GM23338 (cell line): ENCODE results near the gene PRG2. TPM values are rescaled to one million over a fixed set of nuclear protein-coding genes. Genes with fewer than 3 reads are reported as not detected.

ENCODE experiments used
- ATAC-seq: fragments of 200-7000 bp; cut with Tn5 transposase; 3 replicates; pipeline ENCODE4 v1.9.1; 2020
- DNase-seq: peaks from one replicate; pipeline ENCODE4 v3.0.0-alpha.2; 2015; ENCODE audit warnings: low spot score
- H2AFZ ChIP-seq: fragments of 200-600 bp; sonication (generic); 2 replicates; pipeline ENCODE4 v1.8.0; 2016; ENCODE audit warnings: antibody characterized with exemption, mild to moderate bottlenecking, moderate library complexity
- H3F3A ChIP-seq: fragments of 200-600 bp; sonication (generic); replicated peaks from 2 replicates; pipeline ENCODE4 v1.8.0; 2017; ENCODE audit warnings: antibody characterized with exemption, mixed run types, low read depth
- H3K27ac ChIP-seq: fragments of 200-600 bp; sonication (generic); 2 replicates; pipeline ENCODE4 v1.6.1; 2016; ENCODE audit warnings: low read depth
- H3K27me3 ChIP-seq: fragments of 200-600 bp; sonication (generic); 2 replicates; pipeline ENCODE4 v1.8.0; 2016; ENCODE audit warnings: mild to moderate bottlenecking, mixed run types, moderate library complexity; ENCODE audit not compliant: insufficient read depth
- H3K36me3 ChIP-seq: fragments of 200-600 bp; sonication (generic); 2 replicates; pipeline ENCODE4 v1.8.0; 2016; ENCODE audit warnings: mild to moderate bottlenecking; ENCODE audit not compliant: insufficient read depth
- H3K4me1 ChIP-seq: fragments of 200-600 bp; sonication (generic); 2 replicates; pipeline ENCODE4 v1.8.0; 2016; ENCODE audit warnings: mild to moderate bottlenecking, moderate library complexity; ENCODE audit not compliant: insufficient read depth
- H3K4me2 ChIP-seq: fragments of 200-600 bp; sonication (generic); 2 replicates; pipeline ENCODE4 v1.7.1; 2017; ENCODE audit warnings: mixed run types
- H3K4me3 ChIP-seq: fragments of 200-600 bp; sonication (generic); 2 replicates; pipeline ENCODE4 v1.6.1; 2016; ENCODE audit warnings: mixed run types
- H3K79me2 ChIP-seq: fragments of 200-600 bp; sonication (generic); replicated peaks from 2 replicates; pipeline ENCODE4 v1.8.0; 2017; ENCODE audit warnings: mild to moderate bottlenecking; ENCODE audit not compliant: insufficient read depth
- H3K9me2 ChIP-seq: fragments of 200-600 bp; sonication (generic); 2 replicates; pipeline ENCODE4 v1.8.0; 2017; ENCODE audit not compliant: insufficient read depth
- H4K20me1 ChIP-seq: fragments of 200-600 bp; sonication (generic); replicated peaks from 2 replicates; pipeline ENCODE4 v1.8.0; 2017; ENCODE audit warnings: mild to moderate bottlenecking; ENCODE audit not compliant: insufficient read depth
- H3K27ac Mint-ChIP-seq: 2 replicates; pipeline ENCODE4 v1.8.0; 2020; ENCODE audit warnings: inconsistent platforms, mild to moderate bottlenecking, moderate library complexity, mixed read lengths
- H3K27me3 Mint-ChIP-seq: 3 replicates; pipeline ENCODE4 v1.8.0; 2022; ENCODE audit warnings: low read depth, mild to moderate bottlenecking, moderate library complexity, mixed read lengths, inconsistent platforms; ENCODE audit not compliant: insufficient read depth, poor library complexity
- H3K36me3 Mint-ChIP-seq: 3 replicates; pipeline ENCODE4 v1.8.0; 2021; ENCODE audit warnings: low read depth, mild to moderate bottlenecking, inconsistent platforms, moderate library complexity, mixed read lengths
- H3K4me1 Mint-ChIP-seq: 3 replicates; pipeline ENCODE4 v1.8.0; 2020; ENCODE audit warnings: mild to moderate bottlenecking, inconsistent platforms, mixed read lengths
- H3K4me3 Mint-ChIP-seq: 3 replicates; pipeline ENCODE4 v1.8.0; 2021; ENCODE audit warnings: moderate library complexity, mild to moderate bottlenecking, inconsistent platforms, mixed read lengths
- H3K9me3 Mint-ChIP-seq: 3 replicates; pipeline ENCODE4 v1.8.0; 2020; ENCODE audit warnings: moderate library complexity, mild to moderate bottlenecking, inconsistent platforms, mixed read lengths
- CREB1 ChIP-seq: fragments of 250-450 bp; sonication (Bioruptor Pico); IDR thresholded peaks from 2 replicates; pipeline ENCODE4 v1.5.0; 2020; ENCODE audit warnings: low read depth, mild to moderate bottlenecking, moderate library complexity
- CTCF ChIP-seq, 2 experiments: fragments of 200-600 bp in 1 of 2; sonication (generic) in 1 of 2; conservative IDR thresholded peaks; 2 replicates each; pipeline versions ENCODE4 v1.5.1 to v1.6.1; 2016 to 2017; ENCODE audit warnings: antibody characterized with exemption in 2 of 2, low read depth in 2 of 2, mild to moderate bottlenecking in 2 of 2, moderate library complexity in 1 of 2
- EZH2phosphoT487 ChIP-seq: fragments of 200-600 bp; sonication (generic); IDR thresholded peaks from one replicate; pipeline ENCODE4 v1.8.1; 2018; ENCODE audit warnings: antibody characterized with exemption; ENCODE audit not compliant: unreplicated experiment
- JUNB ChIP-seq: IDR thresholded peaks from one replicate; pipeline ENCODE4 v1.6.1; 2016; ENCODE audit warnings: antibody characterized with exemption; ENCODE audit not compliant: unreplicated experiment
- NANOG ChIP-seq: IDR thresholded peaks from 2 replicates; pipeline ENCODE4 v1.6.1; 2016; ENCODE audit warnings: antibody characterized with exemption, borderline replicate concordance
- POLR2AphosphoS5 ChIP-seq: IDR thresholded peaks from 2 replicates; pipeline ENCODE4 v1.6.1; 2016; ENCODE audit warnings: antibody characterized with exemption, low read depth
- STAT1 ChIP-seq: IDR thresholded peaks from one replicate; pipeline ENCODE4 v1.6.1; 2016; ENCODE audit warnings: antibody characterized with exemption; ENCODE audit not compliant: unreplicated experiment
- ZNF114 ChIP-seq: fragments of 250-450 bp; sonication (Bioruptor Pico); IDR thresholded peaks from 2 replicates; pipeline ENCODE4 v1.5.0; 2020; ENCODE audit warnings: mild to moderate bottlenecking, moderate library complexity
- ZNF331 ChIP-seq: fragments of 250-450 bp; sonication (Bioruptor Pico); IDR thresholded peaks from 2 replicates; pipeline ENCODE4 v1.5.0; 2020; ENCODE audit warnings: low read depth, mild to moderate bottlenecking, moderate library complexity
- polyA plus RNA-seq: library from polyadenylated mRNA; unstranded; fragments of >200 nt; fragmentation: Nextera tagmentation; extraction: Ambion mirVana; gene quantifications from 2 replicates; pipeline ENCODE4 v1.2.1, GENCODE V29; 2016
- total RNA-seq: library from RNA; depleted of rRNA; stranded (reverse); fragments of >200 nt; shearing (Covaris generic); gene quantifications from 2 replicates; pipeline ENCODE4 v1.2.3, GENCODE V29; 2014
- TF ChIP-seq, protein P1 (sequence below): IDR thresholded peaks from 2 replicates; pipeline ENCODE4 v1.6.1; 2016; ENCODE audit warnings: antibody characterized with exemption
- TF ChIP-seq, protein P2 (sequence below): IDR thresholded peaks from one replicate; pipeline ENCODE4 v1.6.1; 2018; ENCODE audit warnings: antibody characterized with exemption; ENCODE audit not compliant: unreplicated experiment

Gene PRG2
- total and polyA plus RNA-seq, 2 experiments from 2014 or later, result not detected

DNA sequence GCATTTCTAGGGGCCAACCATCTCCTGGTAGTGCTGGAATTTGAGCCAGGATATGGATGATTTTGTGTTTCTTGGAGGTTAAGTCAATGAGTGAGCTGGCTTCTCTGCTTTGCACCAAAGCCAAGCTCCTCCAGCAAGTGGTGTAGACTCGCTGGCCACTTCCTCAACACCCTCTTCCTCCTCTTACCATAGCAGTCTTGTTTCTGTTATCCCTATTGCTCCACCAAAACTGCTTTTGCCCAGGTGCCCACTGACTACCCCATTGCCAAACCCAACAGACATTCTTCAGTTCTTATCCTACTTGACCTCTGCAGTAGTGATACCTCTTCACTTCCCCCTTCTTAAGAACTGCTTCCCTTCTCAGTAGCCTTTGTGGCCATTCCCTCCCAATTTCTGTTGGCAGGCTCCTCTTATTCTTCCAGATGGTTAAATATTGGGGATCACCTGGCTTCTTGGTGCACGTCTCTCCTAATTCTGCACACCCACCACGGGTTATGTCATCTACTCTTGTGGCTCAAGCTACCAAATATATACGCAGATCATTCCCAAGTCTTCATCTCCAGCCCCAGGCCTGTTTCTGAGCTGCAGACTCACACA is 7.0 kb upstream of the PRG2 start:
- H3K27me3 Mint-ChIP-seq, result no peaks in the 10 kb centered on the region
- no peaks in the 10 kb centered on the region for H3K4me1 ChIP-seq
- H3K4me3 Mint-ChIP-seq, result no peak overlapping the region
- no peak overlapping the region for H3K4me2 ChIP-seq
- H3K27ac ChIP-seq, result no peak overlapping the region
- no peaks in the 10 kb centered on the region for H3K27me3 ChIP-seq
- DNase-seq (no peak), ATAC-seq (no peak)
- H3K9me3 Mint-ChIP-seq, result no peaks in the 10 kb centered on the region
- H3K36me3 Mint-ChIP-seq, result no peaks in the 10 kb centered on the region
- H3K9me2 ChIP-seq, result peaks cover 5% of the 10 kb centered on the region
- H3K27ac Mint-ChIP-seq, result no peak overlapping the region
- H3K4me3 ChIP-seq, result no peak overlapping the region
- TF ChIP-seq CTCF (conservative IDR thresholded peaks at IDR 0.05; ENCODE audit: low read depth in 2 of 2) (no peak), POLR2AphosphoS5 (no peak), JUNB (no peak), ZNF114 (CRISPR knock-in tag) (no peak), NANOG (no peak), EZH2phosphoT487 (no peak), ZNF331 (CRISPR knock-in tag) (no peak)
- TF ChIP-seq, protein P1, sequence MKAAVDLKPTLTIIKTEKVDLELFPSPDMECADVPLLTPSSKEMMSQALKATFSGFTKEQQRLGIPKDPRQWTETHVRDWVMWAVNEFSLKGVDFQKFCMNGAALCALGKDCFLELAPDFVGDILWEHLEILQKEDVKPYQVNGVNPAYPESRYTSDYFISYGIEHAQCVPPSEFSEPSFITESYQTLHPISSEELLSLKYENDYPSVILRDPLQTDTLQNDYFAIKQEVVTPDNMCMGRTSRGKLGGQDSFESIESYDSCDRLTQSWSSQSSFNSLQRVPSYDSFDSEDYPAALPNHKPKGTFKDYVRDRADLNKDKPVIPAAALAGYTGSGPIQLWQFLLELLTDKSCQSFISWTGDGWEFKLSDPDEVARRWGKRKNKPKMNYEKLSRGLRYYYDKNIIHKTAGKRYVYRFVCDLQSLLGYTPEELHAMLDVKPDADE, result no peak
- TF ChIP-seq, protein P2, sequence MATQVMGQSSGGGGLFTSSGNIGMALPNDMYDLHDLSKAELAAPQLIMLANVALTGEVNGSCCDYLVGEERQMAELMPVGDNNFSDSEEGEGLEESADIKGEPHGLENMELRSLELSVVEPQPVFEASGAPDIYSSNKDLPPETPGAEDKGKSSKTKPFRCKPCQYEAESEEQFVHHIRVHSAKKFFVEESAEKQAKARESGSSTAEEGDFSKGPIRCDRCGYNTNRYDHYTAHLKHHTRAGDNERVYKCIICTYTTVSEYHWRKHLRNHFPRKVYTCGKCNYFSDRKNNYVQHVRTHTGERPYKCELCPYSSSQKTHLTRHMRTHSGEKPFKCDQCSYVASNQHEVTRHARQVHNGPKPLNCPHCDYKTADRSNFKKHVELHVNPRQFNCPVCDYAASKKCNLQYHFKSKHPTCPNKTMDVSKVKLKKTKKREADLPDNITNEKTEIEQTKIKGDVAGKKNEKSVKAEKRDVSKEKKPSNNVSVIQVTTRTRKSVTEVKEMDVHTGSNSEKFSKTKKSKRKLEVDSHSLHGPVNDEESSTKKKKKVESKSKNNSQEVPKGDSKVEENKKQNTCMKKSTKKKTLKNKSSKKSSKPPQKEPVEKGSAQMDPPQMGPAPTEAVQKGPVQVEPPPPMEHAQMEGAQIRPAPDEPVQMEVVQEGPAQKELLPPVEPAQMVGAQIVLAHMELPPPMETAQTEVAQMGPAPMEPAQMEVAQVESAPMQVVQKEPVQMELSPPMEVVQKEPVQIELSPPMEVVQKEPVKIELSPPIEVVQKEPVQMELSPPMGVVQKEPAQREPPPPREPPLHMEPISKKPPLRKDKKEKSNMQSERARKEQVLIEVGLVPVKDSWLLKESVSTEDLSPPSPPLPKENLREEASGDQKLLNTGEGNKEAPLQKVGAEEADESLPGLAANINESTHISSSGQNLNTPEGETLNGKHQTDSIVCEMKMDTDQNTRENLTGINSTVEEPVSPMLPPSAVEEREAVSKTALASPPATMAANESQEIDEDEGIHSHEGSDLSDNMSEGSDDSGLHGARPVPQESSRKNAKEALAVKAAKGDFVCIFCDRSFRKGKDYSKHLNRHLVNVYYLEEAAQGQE, result no peak
- no peaks in the 10 kb centered on the region for H3K36me3 ChIP-seq
- H2AFZ ChIP-seq, result no peak overlapping the region
- no peaks in the 10 kb centered on the region for H3K4me1 Mint-ChIP-seq
- no peaks in the 10 kb centered on the region for H3F3A ChIP-seq
- H3K79me2 ChIP-seq, result no peaks in the 10 kb centered on the region
- H4K20me1 ChIP-seq, result no peaks in the 10 kb centered on the region

DNA sequence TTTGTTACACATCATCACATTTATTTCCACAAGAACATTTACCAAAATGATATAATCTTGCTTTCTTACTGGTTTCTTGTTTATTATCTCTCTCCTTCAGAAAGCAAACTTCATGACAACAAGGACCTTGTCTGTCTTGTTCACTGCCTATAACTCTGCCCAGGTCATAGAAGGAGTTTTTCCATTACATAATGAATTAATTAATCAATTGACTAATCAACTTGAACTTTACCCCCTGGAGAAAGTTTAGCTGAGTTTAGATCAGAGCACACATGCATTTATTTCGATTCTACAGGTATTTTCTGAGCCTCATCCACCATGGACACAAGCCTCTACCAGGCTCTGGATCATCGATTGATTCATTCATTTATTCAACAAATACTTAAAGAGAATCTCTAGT is 6.3 kb upstream of the PRG2 start:
- ATAC-seq, result no peak
- H3K4me2 ChIP-seq, result no peak overlapping the region
- Mint-ChIP-seq H3K4me1 (no peaks in the 10 kb centered on the region), H3K27ac (no peak overlapping the region), H3K4me3 (no peak overlapping the region), H3K36me3 (no peaks in the 10 kb centered on the region), H3K27me3 (no peaks in the 10 kb centered on the region), H3K9me3 (no peaks in the 10 kb centered on the region)
- no peaks in the 10 kb centered on the region for H3K79me2 ChIP-seq
- no peaks in the 10 kb centered on the region for H3K27me3 ChIP-seq
- no peaks in the 10 kb centered on the region for H3K36me3 ChIP-seq
- H2AFZ ChIP-seq, result no peak overlapping the region
- H4K20me1 ChIP-seq, result no peaks in the 10 kb centered on the region
- H3F3A ChIP-seq, result no peaks in the 10 kb centered on the region
- no peak overlapping the region for H3K4me3 ChIP-seq
- peaks cover 5% of the 10 kb centered on the region for H3K9me2 ChIP-seq
- no peak for DNase-seq
- no peak overlapping the region for H3K27ac ChIP-seq
- no peaks in the 10 kb centered on the region for H3K4me1 ChIP-seq
- TF ChIP-seq STAT1 (no peak), ZNF114 (CRISPR knock-in tag) (no peak), CREB1 (CRISPR knock-in tag) (no peak), NANOG (no peak), JUNB (no peak), POLR2AphosphoS5 (no peak)
- TF ChIP-seq, protein P1, result no peak
- TF ChIP-seq, protein P2, result no peak
